ENCODE results near the gene MCOLN3.

The MCOLN3 gene

DNA sequence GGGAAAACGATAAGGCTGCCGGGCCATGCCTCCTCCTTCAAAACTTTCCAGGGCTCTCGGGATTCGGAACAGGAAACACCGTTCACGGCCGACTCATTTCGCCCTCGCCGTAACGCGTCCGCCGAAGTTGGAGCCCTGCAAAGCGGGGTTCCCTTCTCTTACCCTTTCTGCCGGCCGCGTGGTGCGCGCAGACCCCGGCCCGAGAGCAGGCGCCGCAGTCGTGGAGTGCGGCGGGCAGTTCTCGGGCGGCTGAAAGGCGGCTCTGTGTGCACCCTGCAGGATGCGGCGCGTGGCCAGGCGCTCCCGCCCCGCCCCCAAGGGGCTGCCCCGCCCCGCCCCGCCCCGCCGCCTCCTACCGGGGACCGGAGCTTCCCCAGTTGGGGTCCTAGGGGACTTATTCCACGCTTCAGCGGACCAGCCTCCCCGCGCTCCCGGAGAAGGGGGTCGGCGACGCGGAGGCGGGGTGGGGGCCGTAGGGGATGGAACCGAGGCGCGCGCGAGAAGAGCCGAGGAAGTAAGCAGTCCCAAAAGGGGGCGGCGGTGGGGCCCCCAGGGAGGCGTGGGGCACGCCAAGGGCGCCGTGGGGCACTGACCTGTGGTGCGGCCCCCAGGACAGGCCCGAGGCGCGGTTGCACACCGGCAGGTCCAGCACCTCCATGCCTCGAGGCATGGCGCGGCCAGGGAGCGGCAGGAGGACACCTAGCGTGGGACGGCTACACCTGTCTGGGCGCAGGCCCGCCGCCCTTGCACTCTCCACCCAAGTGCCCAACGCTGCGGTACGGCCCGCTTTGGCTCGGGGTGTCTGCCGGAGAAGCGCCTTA lies 51.2 kb downstream of the MCOLN3 start, which contains the start of gene MCOLN2 (continued):
- TF ChIP-seq ZNF658 (tag by site-specific recombination; IDR thresholded peaks at IDR 0.05) (no peak), ZNF239 (tag by site-specific recombination; IDR thresholded peaks at IDR 0.05) (no peak), ZNF768 (tag by site-specific recombination; IDR thresholded peaks at IDR 0.05) (no peak), BCL11A (tag by site-specific recombination; IDR thresholded peaks at IDR 0.05; ENCODE audit: low read depth) (no peak), ZNF114 (tag by site-specific recombination; IDR thresholded peaks at IDR 0.05) (no peak), SP2 (tag by site-specific recombination; IDR thresholded peaks at IDR 0.05) (peak; percentile 50), ZEB2 (tag by site-specific recombination; IDR thresholded peaks at IDR 0.05) (peak; percentile 16; the same call in 1 of the 2 replicates), ZNF223 (tag by site-specific recombination; IDR thresholded peaks at IDR 0.05) (no peak), ZNF626 (tag by site-specific recombination; IDR thresholded peaks at IDR 0.05) (no peak), ZNF292 (tag by site-specific recombination; IDR thresholded peaks at IDR 0.05; ENCODE audit: borderline replicate concordance, low read depth) (no peak), ZNF501 (tag by site-specific recombination; IDR thresholded peaks at IDR 0.05) (0 out of 2 replicates have a peak, but pooled peaks have one; percentile 8), ZNF354C (tag by site-specific recombination; IDR thresholded peaks at IDR 0.05; ENCODE audit: borderline replicate concordance, low read depth) (no peak), RBAK (tag by site-specific recombination; IDR thresholded peaks at IDR 0.05) (no peak), ZBTB7A (tag by site-specific recombination; IDR thresholded peaks at IDR 0.05; ENCODE audit: low read depth) (no peak), ZNF366 (tag by site-specific recombination; conservative IDR thresholded peaks at IDR 0.05) (no peak), ZNF610 (tag by site-specific recombination; IDR thresholded peaks at IDR 0.05; ENCODE audit: borderline replicate concordance) (no peak), ZNF404 (tag by site-specific recombination; IDR thresholded peaks at IDR 0.05) (no peak), SALL2 (tag by site-specific recombination; IDR thresholded peaks at IDR 0.05; ENCODE audit: borderline replicate concordance) (no peak), ZNF555 (tag by site-specific recombination; conservative IDR thresholded peaks at IDR 0.05) (no peak), ZNF394 (tag by site-specific recombination; IDR thresholded peaks at IDR 0.05; ENCODE audit: borderline replicate concordance) (no peak), MEIS1 (CRISPR knock-in tag; IDR thresholded peaks at IDR 0.05; ENCODE audit: borderline replicate concordance) (no peak), ZNF335 (tag by site-specific recombination; conservative IDR thresholded peaks at IDR 0.05) (peak; percentile 89), ZNF324 (tag by site-specific recombination; IDR thresholded peaks at IDR 0.05) (no peak), WT1 (tag by site-specific recombination; IDR thresholded peaks at IDR 0.05) (no peak), ZNF621 (tag by site-specific recombination; IDR thresholded peaks at IDR 0.05) (no peak), PBX3 (CRISPR knock-in tag; IDR thresholded peaks at IDR 0.05) (no peak), ZNF707 (tag by site-specific recombination; IDR thresholded peaks at IDR 0.05) (no peak)
- TF ChIP-seq, protein P1, sequence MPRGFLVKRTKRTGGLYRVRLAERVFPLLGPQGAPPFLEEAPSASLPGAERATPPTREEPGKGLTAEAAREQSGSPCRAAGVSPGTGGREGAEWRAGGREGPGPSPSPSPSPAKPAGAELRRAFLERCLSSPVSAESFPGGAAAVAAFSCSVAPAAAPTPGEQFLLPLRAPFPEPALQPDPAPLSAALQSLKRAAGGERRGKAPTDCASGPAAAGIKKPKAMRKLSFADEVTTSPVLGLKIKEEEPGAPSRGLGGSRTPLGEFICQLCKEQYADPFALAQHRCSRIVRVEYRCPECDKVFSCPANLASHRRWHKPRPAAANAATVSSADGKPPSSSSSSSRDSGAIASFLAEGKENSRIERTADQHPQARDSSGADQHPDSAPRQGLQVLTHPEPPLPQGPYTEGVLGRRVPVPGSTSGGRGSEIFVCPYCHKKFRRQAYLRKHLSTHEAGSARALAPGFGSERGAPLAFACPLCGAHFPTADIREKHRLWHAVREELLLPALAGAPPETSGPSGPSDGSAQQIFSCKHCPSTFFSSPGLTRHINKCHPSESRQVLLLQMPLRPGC (tag by site-specific recombination; IDR thresholded peaks at IDR 0.05), result no peak
- TF ChIP-seq, protein P2, sequence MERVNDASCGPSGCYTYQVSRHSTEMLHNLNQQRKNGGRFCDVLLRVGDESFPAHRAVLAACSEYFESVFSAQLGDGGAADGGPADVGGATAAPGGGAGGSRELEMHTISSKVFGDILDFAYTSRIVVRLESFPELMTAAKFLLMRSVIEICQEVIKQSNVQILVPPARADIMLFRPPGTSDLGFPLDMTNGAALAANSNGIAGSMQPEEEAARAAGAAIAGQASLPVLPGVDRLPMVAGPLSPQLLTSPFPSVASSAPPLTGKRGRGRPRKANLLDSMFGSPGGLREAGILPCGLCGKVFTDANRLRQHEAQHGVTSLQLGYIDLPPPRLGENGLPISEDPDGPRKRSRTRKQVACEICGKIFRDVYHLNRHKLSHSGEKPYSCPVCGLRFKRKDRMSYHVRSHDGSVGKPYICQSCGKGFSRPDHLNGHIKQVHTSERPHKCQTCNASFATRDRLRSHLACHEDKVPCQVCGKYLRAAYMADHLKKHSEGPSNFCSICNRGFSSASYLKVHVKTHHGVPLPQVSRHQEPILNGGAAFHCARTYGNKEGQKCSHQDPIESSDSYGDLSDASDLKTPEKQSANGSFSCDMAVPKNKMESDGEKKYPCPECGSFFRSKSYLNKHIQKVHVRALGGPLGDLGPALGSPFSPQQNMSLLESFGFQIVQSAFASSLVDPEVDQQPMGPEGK (tag by site-specific recombination; IDR thresholded peaks at IDR 0.05), result peak; percentile 79
- TF ChIP-seq, protein P3, sequence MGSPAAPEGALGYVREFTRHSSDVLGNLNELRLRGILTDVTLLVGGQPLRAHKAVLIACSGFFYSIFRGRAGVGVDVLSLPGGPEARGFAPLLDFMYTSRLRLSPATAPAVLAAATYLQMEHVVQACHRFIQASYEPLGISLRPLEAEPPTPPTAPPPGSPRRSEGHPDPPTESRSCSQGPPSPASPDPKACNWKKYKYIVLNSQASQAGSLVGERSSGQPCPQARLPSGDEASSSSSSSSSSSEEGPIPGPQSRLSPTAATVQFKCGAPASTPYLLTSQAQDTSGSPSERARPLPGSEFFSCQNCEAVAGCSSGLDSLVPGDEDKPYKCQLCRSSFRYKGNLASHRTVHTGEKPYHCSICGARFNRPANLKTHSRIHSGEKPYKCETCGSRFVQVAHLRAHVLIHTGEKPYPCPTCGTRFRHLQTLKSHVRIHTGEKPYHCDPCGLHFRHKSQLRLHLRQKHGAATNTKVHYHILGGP (tag by site-specific recombination; IDR thresholded peaks at IDR 0.05), result no peak
- TF ChIP-seq, protein P4, sequence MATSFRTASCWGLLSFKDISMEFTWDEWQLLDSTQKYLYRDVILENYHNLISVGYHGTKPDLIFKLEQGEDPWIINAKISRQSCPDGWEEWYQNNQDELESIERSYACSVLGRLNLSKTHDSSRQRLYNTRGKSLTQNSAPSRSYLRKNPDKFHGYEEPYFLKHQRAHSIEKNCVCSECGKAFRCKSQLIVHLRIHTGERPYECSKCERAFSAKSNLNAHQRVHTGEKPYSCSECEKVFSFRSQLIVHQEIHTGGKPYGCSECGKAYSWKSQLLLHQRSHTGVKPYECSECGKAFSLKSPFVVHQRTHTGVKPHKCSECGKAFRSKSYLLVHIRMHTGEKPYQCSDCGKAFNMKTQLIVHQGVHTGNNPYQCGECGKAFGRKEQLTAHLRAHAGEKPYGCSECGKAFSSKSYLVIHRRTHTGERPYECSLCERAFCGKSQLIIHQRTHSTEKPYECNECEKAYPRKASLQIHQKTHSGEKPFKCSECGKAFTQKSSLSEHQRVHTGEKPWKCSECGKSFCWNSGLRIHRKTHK (tag by site-specific recombination; IDR thresholded peaks at IDR 0.05), result no peak
